Measurements from ENCODE around the gene IGDCC3.

The IGDCC3 gene

DNA sequence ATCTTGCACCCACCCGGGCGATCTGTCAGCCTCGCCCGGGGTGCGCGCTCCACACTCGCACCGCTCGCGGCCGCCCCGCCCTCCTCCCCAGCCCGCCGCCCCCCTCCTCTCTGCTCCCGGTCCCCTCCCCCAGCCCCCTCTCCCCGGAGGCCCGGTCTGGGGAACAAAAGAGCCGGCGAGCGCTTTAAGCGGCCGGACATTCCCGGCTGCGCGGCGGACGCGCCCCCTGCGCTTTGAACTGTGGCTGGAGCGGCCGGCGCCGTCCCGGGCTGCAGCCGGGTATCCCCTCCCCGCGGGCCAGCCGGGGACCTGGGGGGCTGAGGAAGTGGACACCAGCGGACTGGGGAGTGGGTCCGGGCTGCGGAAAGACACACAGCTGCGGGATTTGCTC, at the start of gene IGDCC3:
Gene IGDCC3, minus strand, starts transcription at position 27 of the 391 bp plus-strand sequence. CDS start 214 bp downstream, outside the sequence.
- DNase-seq: no peak

DNA sequence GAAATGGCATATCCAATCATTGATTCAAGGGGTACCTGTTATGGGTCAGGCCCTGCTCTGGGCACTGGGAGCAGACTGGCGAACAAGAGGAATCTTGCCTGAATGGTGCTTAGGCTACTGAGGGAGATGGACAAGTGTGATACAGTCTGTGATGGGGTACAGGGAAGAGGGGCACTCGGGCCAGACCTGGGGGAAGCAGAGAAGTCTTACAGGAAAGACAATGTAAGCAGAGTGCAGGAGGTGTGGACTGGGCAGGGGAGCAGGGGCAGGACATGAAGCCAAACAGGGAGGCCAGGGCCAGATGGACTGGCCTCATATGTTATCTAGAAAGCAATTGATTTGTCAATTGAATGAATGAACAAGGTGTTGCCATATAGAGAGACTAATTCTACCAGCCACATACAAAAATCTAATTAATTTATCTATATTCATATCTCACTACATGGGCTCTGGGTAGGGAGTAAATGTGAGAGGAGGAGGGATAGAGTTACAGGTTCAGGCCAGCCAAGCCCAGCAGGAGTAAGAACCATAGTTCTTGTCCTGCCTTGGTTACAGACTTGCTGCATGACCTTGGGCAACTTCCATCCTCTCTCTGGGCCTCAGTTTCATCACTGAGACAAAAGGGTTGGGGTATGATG, 48.5 kb upstream of the IGDCC3 start:
- no peak for DNase-seq

DNA sequence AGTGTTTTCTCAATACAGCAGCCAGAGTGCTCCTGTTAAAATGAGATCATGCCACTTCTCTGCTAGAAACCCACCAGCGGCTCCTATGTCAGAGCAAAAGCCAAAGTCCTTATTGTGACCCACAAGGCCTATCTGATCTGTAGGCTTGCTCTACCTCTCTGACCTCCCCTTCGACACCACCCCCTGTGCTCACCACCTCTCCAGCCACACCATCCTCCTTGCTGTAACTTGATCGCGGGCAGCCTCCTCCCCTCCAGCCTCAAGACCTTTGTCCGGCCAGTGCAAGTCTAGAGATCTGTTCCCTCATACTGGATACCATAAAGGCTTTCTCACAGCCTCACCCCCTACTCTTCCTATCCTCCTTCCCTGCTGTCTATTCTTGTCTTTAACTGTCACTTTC, 46.9 kb upstream of the IGDCC3 start:
- DNase-seq: no peak

DNA sequence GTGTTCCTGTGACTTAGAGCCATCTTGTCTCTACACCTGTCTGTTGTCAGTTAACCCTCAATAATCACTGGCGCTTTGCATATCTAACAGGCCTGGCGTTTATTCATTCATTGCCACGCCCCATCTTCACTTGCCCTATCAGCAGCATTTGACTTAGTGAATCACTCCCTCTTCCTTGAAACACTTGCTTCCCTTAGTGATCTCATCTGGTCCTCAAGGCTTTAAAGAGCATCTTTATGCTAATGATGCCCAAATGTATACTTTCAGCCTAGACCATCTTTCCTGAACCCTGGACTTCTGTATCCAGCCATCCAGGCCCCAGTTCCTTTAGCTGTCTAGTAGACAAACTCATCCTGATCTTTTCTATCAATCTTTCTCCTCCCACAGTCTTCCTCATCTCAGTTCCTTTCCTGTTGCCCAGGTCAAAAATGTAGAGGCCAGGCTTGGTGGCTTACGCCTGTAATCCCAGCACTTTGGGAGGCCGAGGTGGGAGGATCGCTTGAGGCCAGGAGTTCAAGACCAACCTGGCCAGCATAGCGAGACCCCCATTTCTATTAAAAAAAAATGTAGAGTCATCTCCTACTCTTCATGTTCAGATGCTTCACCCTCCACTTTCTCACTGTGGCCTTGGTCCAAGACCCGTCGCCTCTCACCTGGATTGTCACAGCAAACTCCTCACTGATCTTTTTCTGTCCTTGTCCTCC, 46.3 kb upstream of the IGDCC3 start:
- DNase-seq: no peak

DNA sequence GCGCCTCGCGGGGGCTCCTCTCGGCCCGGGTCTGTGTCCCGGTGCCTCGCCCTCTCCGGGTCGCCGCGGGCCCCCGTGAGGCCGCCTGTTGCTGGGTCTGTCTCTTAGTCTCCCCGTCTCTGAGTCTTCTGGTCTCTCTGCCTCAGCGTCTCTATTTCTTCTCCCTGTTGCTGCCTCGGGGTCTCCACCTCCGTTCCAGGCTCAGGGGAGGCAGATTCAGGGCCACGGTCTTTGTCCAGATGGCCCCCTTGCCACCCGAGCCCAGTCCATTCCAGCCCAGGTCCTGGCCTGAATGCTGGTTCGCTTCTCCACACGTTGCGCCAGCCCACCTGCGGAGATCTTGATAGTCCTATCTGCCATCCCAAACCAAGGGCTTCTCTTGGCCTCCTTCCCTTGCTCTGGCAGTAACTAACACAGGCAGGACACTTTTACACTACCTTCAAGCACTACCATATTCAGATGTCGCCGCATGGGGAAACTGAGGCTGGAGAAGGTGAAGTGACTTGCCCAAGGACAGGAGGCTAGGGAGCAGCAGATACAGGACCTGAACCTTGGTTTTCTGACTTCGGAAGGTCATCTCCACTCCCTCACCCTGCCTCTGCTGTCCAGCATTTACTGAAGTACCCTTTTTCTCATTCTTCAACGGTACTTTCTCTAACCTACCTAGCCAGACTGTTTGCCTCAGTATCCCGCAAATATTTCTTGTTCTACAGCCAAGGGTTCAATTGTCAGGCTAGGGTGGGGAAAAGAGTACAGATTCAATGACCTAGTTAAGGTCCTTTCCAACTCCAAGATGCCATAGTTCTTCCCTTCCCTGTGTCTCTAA, 45.6 kb upstream of the IGDCC3 start:
- DNase-seq: no peak

DNA sequence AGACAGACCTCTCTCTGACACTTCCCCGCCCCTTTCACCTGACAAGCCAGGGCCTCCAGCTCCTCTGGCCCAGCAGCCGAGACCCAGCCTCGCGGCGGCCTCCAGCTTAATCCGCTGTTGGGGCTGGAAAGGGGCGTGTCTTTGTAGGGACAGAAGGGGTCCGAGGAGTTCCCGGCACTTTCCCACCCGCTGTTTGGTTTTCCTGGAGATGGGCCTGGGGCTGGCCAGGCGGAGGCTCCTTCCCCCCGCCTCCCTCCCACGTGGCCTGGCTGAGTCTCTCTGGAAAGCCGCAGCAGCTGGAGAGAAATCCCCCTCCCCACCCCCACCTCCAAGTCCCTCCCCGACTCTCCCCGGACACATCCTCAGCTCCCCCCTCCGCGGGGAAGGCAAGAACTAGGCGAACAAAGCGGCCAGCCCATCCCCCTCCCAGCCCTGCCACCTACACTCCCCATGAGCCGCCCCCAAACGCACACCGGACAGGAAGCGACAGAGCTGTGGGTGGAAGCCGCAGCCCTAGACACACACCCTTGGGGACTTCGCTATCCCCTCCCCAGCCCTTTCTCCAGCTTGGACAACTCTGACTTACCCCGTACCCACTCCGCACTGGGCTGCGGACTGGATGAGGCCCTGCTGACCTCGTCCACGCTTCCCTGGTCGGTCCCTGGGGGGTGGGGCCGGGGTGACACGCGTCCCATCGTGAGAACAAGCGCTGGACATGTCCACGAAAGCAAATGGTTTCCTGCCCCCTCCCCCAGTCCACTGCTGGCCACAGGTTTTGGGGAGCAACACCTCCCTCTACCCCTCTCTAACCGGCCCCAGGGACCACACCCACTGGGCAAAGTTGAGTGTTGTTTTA, 43.8 kb upstream of the IGDCC3 start:
- peak; percentile 14 for DNase-seq

DNA sequence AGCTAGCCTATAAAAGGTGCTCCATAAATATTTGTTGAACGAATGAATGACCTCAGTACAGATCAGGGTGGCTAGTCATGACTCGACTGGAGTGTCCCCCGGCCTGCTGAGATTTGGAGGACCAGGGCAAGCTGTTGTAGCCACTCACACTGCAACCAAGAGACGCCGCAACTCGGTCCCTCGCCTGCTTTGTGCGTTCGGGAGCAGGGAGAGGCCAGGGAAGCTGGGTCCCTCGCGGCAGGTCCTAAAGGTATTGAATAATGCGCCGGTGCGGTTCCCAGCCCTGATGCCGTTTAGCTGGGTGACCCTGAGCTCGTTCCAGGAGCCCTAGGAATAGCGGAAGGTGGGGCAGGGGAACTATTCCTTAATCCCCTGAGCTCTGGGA, 43.2 kb upstream of the IGDCC3 start:
- DNase-seq: no peak

DNA sequence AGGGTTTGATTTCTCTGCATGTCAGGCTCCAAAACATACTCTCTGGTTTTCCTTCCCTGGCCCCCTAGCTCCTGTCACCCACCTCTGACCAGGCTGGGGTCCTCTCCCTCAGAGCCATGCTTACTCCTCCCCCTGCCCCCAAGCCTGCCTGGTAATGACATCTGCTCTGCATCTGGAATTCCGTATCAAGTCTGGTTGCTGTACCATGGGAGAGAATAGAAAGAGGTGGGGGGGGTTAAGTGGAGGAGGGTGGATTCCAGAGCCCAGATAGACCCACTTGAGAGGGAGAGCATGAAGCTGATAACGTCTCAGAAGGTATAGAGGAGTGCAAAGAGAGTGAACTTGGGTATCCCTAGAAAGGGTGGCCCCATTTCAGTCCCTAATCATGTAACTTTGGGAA, 40.8 kb upstream of the IGDCC3 start:
- no peak for DNase-seq

DNA sequence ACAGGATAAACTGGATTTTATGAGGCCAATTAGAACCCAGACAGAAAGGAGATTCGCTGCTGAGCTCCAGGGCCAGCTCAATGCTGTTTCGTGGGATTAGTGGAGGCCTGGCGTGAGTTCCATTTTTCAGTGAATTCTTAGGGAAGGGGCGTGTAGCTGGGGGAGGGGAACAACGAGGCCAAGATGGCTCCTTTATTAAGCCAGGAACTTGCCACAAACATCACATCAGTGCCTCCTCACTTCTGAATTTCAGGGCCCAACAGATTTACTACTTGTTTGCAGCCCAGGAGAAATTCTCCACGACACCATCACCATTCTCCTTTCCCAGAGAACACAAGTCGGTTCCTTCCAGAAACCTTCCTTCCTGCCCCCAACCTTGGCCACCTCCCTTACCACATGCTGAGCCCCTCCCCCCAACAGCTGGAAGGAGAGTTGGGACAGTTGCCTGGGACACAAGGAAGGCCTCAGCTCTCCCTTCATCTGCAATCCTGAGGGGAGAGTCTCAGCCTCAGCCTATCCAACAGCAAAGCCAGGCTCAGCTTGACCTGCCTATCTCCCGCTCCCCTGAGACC, 39.1 kb upstream of the IGDCC3 start:
- DNase-seq: no peak

DNA sequence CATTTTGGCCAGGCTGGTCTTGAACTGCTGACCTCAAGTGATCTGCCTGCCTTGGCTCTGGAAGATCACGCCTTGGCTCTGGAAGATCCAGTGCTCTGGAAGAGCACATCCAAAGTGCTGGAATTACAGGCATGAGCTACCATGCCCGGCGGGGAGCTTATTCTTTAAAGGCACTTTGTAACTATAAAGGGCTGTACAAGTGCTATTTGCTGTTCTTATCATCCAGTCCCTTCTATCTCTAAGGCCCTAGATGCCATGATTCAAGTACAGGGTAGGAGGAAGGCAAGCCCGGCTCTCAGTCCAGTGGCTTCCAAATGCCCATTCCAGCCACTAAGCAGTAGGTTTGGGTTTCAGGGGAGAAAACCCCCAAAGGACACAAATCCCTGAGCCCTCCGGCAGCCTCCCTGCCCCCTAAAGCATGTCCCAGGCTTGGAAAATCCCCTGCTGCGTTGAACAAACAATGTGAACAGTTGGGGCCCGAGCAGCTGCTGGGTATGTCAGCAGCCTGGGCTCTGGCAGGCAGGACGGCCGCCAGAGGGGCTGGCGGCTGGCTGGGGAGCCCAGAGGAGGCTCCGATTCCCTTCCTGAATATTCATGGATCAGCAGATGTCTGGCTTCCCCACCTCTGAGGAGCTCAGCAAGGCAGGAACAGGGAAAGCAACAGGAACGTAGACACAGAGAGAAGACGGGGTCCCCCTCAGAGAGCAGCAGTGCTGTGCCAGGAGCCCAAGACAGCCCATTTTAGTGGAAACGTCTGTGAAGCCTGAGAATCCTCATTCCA, 37.2 kb upstream of the IGDCC3 start:
- peak; percentile 53 for DNase-seq

DNA sequence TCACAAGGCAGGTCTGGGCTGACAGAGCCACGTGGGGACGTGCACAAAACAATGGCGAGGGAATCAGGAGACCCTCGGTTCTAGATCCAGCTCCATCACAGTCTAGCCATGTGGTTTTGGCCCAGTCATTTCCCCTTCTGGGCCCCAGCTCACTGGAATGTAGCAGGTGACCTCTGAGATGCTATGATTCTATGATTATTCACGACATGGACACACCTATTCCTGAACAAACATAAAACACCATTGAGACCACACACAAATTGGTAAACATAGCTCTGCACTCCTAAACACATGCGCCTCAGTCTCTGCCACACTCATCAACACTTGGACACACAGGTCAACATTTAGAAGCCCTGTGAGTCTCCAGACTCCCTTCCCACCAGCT, 36.0 kb upstream of the IGDCC3 start:
- no peak for DNase-seq

DNA sequence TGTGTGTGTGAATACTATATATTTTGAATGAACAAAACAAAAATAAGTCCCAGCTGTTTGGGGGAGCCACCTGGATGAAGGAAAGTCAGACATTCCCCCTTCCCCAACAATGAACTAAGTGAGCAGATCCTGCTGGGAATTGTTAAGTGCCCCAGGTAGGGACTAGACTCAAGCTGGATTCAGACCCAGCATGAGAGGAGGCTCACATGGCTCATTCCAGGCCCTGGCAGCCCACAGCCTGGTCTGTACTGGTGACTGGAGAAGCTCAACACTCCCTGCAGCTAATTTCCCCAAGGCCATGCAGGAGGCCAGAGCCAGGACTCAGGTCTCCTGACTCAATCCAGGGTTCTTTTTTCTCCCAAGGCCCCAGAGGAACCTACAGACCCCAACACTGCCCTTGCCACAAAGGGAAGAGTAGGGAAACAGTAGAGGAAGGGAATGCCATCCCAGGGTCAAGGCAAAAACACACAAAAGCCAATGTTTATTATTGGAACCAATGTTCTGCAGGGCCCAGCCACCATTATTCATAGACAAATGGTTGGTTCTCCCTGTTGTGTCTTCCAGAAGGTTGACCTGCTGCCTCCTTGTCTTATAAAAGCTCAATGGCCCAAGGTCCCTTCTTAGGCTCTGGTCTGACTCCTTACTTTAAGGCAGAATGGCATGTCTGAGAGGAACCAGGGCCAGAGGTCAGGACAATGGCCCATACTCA, 35.4 kb upstream of the IGDCC3 start:
- DNase-seq: no peak

DNA sequence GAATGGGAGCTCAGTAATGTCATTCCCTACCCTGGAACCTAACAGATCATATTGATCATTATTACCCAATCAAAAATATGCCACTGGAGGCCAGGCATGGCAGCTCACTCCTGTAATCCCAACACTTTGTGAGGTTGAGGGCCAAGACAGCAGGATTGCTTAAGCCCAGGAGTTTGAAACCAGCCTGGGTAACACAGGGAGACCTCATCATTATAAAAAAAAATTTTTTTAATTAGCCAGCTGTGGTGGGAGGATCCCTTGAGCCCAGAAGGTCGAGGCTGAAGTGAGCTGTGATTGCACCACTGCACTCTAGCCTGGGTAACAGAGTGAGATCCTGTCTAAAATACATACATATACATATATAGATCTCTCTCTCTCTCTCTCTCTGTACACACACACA, 34.8 kb upstream of the IGDCC3 start:
- DNase-seq: no peak

DNA sequence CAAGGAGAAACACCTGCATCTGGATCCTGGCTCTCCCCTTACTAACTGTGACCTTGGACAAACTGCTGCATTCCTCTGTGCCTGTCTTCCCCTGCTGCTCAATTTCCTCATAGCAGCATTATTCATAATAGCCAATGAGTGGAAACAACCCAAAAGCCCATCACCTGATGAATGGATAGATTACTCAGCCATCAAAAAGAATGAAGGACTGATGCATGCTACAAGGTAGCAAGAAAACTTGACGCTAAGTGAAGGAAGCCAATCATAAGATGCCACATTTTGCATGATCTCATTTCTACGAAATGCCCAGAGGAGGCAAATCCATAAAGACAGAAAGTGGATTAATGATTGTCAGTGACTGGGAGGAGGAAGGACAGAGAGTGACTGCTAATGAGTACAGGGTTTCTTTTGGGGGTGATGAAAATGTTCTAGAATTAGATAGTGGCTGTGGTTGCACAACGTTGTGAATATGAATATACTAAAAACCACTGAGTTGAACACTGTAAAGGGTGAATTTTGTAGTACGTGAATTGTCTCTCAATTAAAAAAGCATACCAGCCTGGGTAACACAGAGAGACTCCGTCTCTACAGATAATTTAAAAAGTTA, 33.8 kb upstream of the IGDCC3 start:
- DNase-seq: no peak

DNA sequence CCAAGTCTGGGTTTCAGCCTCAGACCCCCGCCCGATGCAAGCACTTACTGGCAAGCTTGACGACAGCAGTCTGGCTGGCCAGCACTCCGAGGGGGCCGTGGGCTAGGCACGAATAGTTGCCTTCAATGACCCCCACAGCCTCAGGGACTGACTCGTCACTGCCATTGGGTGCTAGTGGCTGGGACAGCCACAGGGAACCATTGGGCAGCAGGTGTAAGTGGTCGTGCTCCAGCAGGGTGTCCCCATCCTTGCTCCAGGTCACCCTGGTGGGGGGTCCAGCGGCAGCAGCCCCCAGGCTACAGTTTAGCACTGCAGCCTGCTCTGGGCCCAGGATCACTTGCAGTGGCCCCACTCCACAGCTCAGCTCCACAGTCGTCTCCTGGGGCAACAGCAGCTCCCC, 33.2 kb upstream of the IGDCC3 start:
- no peak for DNase-seq

DNA sequence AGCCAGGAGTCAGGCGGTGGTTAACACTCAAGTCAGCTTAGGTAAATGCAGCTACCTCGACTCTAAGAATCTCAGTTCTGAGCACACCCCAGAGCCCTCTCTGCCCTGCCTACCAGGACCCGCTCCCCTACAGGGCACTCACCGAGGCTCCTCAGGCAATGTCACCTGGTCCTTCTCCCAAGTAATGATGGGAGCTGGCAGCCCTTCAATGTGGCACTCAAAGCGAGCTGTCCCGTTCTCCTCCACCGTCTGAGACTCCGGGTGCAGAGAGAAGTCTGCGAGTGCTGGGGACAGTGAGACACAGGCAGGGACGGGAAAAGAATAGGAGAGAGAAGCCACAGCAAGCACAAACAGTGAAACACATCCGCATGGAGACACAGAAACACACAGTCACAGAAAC, 32.2 kb upstream of the IGDCC3 start:
- no peak for DNase-seq

DNA sequence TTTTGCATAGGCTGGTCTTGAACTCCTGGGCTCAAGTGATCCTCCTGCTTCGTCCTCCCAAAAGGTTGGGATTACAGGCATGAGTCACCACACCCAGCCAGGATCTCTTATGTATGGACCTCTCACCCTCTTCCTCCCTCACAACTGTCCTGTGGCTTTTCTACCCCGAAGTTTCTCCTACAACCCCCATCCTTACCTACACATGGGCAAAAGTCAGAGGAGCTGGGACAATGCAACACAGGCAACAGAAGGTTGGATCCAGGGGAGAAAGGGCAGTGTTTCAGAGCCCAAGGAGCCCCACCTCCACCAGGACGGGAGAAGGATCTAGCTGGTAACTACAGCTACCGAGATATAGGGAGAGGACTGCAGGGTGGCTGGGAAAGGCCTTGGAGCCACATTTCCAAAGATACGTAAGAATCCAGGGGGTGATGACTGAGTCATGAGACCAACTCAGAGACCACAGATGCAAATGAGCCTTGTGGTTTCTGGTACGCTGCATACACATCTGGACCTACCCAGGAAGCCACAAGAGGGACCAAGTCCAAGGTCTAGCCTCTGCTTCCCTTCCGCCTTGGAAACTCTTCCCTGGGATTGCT, 31.3 kb upstream of the IGDCC3 start:
- DNase-seq: no peak

DNA sequence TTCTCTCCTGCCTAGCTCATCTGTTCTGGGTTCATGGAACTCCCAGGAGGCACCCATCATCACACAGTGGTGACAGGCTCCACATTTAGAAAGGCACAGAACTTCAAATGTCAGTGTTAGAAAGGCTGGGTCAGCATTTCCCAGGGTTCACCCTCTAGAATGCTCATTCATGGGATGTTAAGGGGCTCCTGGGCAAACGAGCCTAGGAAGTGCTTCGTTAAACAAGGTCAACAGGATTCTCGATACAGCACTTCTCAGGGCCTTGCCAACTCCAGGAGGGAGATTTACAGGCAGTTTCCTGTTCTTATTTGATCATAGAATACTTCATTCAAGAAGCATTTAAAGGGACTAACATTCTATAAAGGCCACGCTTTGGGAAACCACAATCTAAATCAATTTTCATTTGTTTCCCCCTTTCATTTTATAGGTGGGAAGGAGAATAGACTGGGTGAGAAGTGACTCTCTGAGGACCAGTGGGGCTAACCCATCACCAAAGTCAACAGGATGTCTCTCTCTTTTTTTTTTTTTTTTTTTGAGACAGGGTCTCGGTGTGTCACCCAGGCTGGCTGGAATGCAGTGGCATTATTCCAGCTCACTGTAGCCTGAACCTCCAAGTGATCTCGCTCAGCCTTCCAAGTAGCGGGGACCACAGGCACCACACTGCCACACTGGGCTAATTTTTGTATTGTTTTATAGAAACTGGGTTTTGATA, 30.7 kb upstream of the IGDCC3 start:
- no peak for DNase-seq

DNA sequence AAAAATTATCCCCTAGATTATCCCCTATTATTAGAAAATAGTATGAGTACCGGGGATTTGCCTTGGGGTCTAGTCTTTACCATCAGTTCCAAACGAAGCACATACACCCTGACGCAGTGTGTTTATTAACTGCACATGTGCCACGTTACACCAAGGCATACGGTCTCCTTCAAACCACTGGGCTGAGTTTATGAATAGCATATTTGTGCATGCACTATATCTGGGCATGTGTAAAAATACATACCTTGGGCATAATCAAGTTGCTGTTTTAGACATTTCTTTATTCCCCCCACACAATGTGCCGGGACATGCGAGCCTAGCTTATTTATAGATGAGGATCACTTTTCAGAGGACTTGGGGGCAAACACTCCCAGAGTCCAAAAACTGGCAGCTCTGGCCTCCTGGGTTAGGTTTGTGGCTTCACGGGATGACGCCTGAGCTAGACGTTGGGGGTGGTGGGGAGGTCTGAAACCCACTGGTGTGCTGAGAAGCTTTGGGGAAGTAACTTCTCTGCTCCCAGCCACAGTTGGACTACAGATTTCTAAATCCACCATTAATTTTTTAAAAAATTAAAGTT, 28.7 kb upstream of the IGDCC3 start:
- DNase-seq: no peak

Data from NCI-H1105 (cell line).